GM23338 (cell line): ENCODE results near the gene REXO5. TPM values are rescaled to one million over a fixed set of nuclear protein-coding genes. Genes with fewer than 3 reads are reported as not detected.

Experiments
- ATAC-seq: fragments of 200-7000 bp; cut with Tn5 transposase; 3 replicates; pipeline ENCODE4 v1.9.1; 2020
- DNase-seq: peaks from one replicate; pipeline ENCODE4 v3.0.0-alpha.2; 2015; ENCODE audit warnings: low spot score
- H2AFZ ChIP-seq: fragments of 200-600 bp; sonication (generic); 2 replicates; pipeline ENCODE4 v1.8.0; 2016; ENCODE audit warnings: antibody characterized with exemption, mild to moderate bottlenecking, moderate library complexity
- H3F3A ChIP-seq: fragments of 200-600 bp; sonication (generic); replicated peaks from 2 replicates; pipeline ENCODE4 v1.8.0; 2017; ENCODE audit warnings: antibody characterized with exemption, mixed run types, low read depth
- H3K27ac ChIP-seq: fragments of 200-600 bp; sonication (generic); 2 replicates; pipeline ENCODE4 v1.6.1; 2016; ENCODE audit warnings: low read depth
- H3K27me3 ChIP-seq: fragments of 200-600 bp; sonication (generic); 2 replicates; pipeline ENCODE4 v1.8.0; 2016; ENCODE audit warnings: mild to moderate bottlenecking, mixed run types, moderate library complexity; ENCODE audit not compliant: insufficient read depth
- H3K36me3 ChIP-seq: fragments of 200-600 bp; sonication (generic); 2 replicates; pipeline ENCODE4 v1.8.0; 2016; ENCODE audit warnings: mild to moderate bottlenecking; ENCODE audit not compliant: insufficient read depth
- H3K4me1 ChIP-seq: fragments of 200-600 bp; sonication (generic); 2 replicates; pipeline ENCODE4 v1.8.0; 2016; ENCODE audit warnings: mild to moderate bottlenecking, moderate library complexity; ENCODE audit not compliant: insufficient read depth
- H3K4me2 ChIP-seq: fragments of 200-600 bp; sonication (generic); 2 replicates; pipeline ENCODE4 v1.7.1; 2017; ENCODE audit warnings: mixed run types
- H3K4me3 ChIP-seq: fragments of 200-600 bp; sonication (generic); 2 replicates; pipeline ENCODE4 v1.6.1; 2016; ENCODE audit warnings: mixed run types
- H3K79me2 ChIP-seq: fragments of 200-600 bp; sonication (generic); replicated peaks from 2 replicates; pipeline ENCODE4 v1.8.0; 2017; ENCODE audit warnings: mild to moderate bottlenecking; ENCODE audit not compliant: insufficient read depth
- H3K9me2 ChIP-seq: fragments of 200-600 bp; sonication (generic); 2 replicates; pipeline ENCODE4 v1.8.0; 2017; ENCODE audit not compliant: insufficient read depth
- H4K20me1 ChIP-seq: fragments of 200-600 bp; sonication (generic); replicated peaks from 2 replicates; pipeline ENCODE4 v1.8.0; 2017; ENCODE audit warnings: mild to moderate bottlenecking; ENCODE audit not compliant: insufficient read depth
- H3K27ac Mint-ChIP-seq: 2 replicates; pipeline ENCODE4 v1.8.0; 2020; ENCODE audit warnings: inconsistent platforms, mild to moderate bottlenecking, moderate library complexity, mixed read lengths
- H3K27me3 Mint-ChIP-seq: 3 replicates; pipeline ENCODE4 v1.8.0; 2022; ENCODE audit warnings: low read depth, mild to moderate bottlenecking, moderate library complexity, mixed read lengths, inconsistent platforms; ENCODE audit not compliant: insufficient read depth, poor library complexity
- H3K36me3 Mint-ChIP-seq: 3 replicates; pipeline ENCODE4 v1.8.0; 2021; ENCODE audit warnings: low read depth, mild to moderate bottlenecking, inconsistent platforms, moderate library complexity, mixed read lengths
- H3K4me1 Mint-ChIP-seq: 3 replicates; pipeline ENCODE4 v1.8.0; 2020; ENCODE audit warnings: mild to moderate bottlenecking, inconsistent platforms, mixed read lengths
- H3K4me3 Mint-ChIP-seq: 3 replicates; pipeline ENCODE4 v1.8.0; 2021; ENCODE audit warnings: moderate library complexity, mild to moderate bottlenecking, inconsistent platforms, mixed read lengths
- H3K9me3 Mint-ChIP-seq: 3 replicates; pipeline ENCODE4 v1.8.0; 2020; ENCODE audit warnings: moderate library complexity, mild to moderate bottlenecking, inconsistent platforms, mixed read lengths
- CREB1 ChIP-seq: fragments of 250-450 bp; sonication (Bioruptor Pico); IDR thresholded peaks from 2 replicates; pipeline ENCODE4 v1.5.0; 2020; ENCODE audit warnings: low read depth, mild to moderate bottlenecking, moderate library complexity
- CTCF ChIP-seq, 2 experiments: fragments of 200-600 bp in 1 of 2; sonication (generic) in 1 of 2; conservative IDR thresholded peaks; 2 replicates each; pipeline versions ENCODE4 v1.5.1 to v1.6.1; 2016 to 2017; ENCODE audit warnings: antibody characterized with exemption in 2 of 2, low read depth in 2 of 2, mild to moderate bottlenecking in 2 of 2, moderate library complexity in 1 of 2
- EZH2 ChIP-seq: fragments of 200-600 bp; sonication (generic); IDR thresholded peaks from one replicate; pipeline ENCODE4 v1.8.0; 2017; ENCODE audit warnings: antibody characterized with exemption, mild to moderate bottlenecking, low read depth; ENCODE audit not compliant: unreplicated experiment
- EZH2phosphoT487 ChIP-seq: fragments of 200-600 bp; sonication (generic); IDR thresholded peaks from one replicate; pipeline ENCODE4 v1.8.1; 2018; ENCODE audit warnings: antibody characterized with exemption; ENCODE audit not compliant: unreplicated experiment
- JUNB ChIP-seq: IDR thresholded peaks from one replicate; pipeline ENCODE4 v1.6.1; 2016; ENCODE audit warnings: antibody characterized with exemption; ENCODE audit not compliant: unreplicated experiment
- NANOG ChIP-seq: IDR thresholded peaks from 2 replicates; pipeline ENCODE4 v1.6.1; 2016; ENCODE audit warnings: antibody characterized with exemption, borderline replicate concordance
- POLR2AphosphoS5 ChIP-seq: IDR thresholded peaks from 2 replicates; pipeline ENCODE4 v1.6.1; 2016; ENCODE audit warnings: antibody characterized with exemption, low read depth
- REST ChIP-seq: IDR thresholded peaks from one replicate; pipeline ENCODE4 v1.6.1; 2018; ENCODE audit warnings: antibody characterized with exemption; ENCODE audit not compliant: unreplicated experiment
- STAT1 ChIP-seq: IDR thresholded peaks from one replicate; pipeline ENCODE4 v1.6.1; 2016; ENCODE audit warnings: antibody characterized with exemption; ENCODE audit not compliant: unreplicated experiment
- ZNF114 ChIP-seq: fragments of 250-450 bp; sonication (Bioruptor Pico); IDR thresholded peaks from 2 replicates; pipeline ENCODE4 v1.5.0; 2020; ENCODE audit warnings: mild to moderate bottlenecking, moderate library complexity
- ZNF331 ChIP-seq: fragments of 250-450 bp; sonication (Bioruptor Pico); IDR thresholded peaks from 2 replicates; pipeline ENCODE4 v1.5.0; 2020; ENCODE audit warnings: low read depth, mild to moderate bottlenecking, moderate library complexity
- polyA plus RNA-seq: library from polyadenylated mRNA; unstranded; fragments of >200 nt; fragmentation: Nextera tagmentation; extraction: Ambion mirVana; gene quantifications from 2 replicates; pipeline ENCODE4 v1.2.1, GENCODE V29; 2016
- total RNA-seq: library from RNA; depleted of rRNA; stranded (reverse); fragments of >200 nt; shearing (Covaris generic); gene quantifications from 2 replicates; pipeline ENCODE4 v1.2.3, GENCODE V29; 2014
- TF ChIP-seq, protein P1 (sequence below): fragments of 250-450 bp; sonication (Bioruptor Pico); IDR thresholded peaks from 2 replicates; pipeline ENCODE4 v1.5.0; 2020; ENCODE audit warnings: mild to moderate bottlenecking, moderate library complexity
- TF ChIP-seq, protein P2 (sequence below): IDR thresholded peaks from 2 replicates; pipeline ENCODE4 v1.6.1; 2016; ENCODE audit warnings: antibody characterized with exemption

REXO5 gene
- total and polyA plus RNA-seq, 2 experiments from 2014 or later: 6.5 to 6.9 TPM

- H3K27me3 Mint-ChIP-seq: peaks cover 2% of the 10 kb centered on the region
- no peak for DNase-seq
- Histone ChIP-seq H3K4me3 (no peak overlapping the region), H3K9me2 (no peaks in the 10 kb centered on the region), H3K36me3 (peaks cover 14% of the 10 kb centered on the region), H3F3A (no peaks in the 10 kb centered on the region), H4K20me1 (no peaks in the 10 kb centered on the region), H3K4me1 (no peaks in the 10 kb centered on the region), H3K4me2 (no peak overlapping the region), H3K27me3 (no peaks in the 10 kb centered on the region), H3K27ac (no peak overlapping the region), H3K79me2 (no peaks in the 10 kb centered on the region), H2AFZ (no peak overlapping the region)
- H3K4me1 Mint-ChIP-seq: no peaks in the 10 kb centered on the region
- no peak overlapping the region for H3K4me3 Mint-ChIP-seq
- no peak for ATAC-seq
- H3K9me3 Mint-ChIP-seq: no peaks in the 10 kb centered on the region; the same call in 1 of the 3 replicates
- H3K27ac Mint-ChIP-seq: no peak overlapping the region
- no peak for TF ChIP-seq EZH2phosphoT487
- no peak for TF ChIP-seq NANOG
- TF ChIP-seq REST: no peak
- no peak for TF ChIP-seq STAT1
- TF ChIP-seq ZNF331: no peak
- TF ChIP-seq, protein P1, sequence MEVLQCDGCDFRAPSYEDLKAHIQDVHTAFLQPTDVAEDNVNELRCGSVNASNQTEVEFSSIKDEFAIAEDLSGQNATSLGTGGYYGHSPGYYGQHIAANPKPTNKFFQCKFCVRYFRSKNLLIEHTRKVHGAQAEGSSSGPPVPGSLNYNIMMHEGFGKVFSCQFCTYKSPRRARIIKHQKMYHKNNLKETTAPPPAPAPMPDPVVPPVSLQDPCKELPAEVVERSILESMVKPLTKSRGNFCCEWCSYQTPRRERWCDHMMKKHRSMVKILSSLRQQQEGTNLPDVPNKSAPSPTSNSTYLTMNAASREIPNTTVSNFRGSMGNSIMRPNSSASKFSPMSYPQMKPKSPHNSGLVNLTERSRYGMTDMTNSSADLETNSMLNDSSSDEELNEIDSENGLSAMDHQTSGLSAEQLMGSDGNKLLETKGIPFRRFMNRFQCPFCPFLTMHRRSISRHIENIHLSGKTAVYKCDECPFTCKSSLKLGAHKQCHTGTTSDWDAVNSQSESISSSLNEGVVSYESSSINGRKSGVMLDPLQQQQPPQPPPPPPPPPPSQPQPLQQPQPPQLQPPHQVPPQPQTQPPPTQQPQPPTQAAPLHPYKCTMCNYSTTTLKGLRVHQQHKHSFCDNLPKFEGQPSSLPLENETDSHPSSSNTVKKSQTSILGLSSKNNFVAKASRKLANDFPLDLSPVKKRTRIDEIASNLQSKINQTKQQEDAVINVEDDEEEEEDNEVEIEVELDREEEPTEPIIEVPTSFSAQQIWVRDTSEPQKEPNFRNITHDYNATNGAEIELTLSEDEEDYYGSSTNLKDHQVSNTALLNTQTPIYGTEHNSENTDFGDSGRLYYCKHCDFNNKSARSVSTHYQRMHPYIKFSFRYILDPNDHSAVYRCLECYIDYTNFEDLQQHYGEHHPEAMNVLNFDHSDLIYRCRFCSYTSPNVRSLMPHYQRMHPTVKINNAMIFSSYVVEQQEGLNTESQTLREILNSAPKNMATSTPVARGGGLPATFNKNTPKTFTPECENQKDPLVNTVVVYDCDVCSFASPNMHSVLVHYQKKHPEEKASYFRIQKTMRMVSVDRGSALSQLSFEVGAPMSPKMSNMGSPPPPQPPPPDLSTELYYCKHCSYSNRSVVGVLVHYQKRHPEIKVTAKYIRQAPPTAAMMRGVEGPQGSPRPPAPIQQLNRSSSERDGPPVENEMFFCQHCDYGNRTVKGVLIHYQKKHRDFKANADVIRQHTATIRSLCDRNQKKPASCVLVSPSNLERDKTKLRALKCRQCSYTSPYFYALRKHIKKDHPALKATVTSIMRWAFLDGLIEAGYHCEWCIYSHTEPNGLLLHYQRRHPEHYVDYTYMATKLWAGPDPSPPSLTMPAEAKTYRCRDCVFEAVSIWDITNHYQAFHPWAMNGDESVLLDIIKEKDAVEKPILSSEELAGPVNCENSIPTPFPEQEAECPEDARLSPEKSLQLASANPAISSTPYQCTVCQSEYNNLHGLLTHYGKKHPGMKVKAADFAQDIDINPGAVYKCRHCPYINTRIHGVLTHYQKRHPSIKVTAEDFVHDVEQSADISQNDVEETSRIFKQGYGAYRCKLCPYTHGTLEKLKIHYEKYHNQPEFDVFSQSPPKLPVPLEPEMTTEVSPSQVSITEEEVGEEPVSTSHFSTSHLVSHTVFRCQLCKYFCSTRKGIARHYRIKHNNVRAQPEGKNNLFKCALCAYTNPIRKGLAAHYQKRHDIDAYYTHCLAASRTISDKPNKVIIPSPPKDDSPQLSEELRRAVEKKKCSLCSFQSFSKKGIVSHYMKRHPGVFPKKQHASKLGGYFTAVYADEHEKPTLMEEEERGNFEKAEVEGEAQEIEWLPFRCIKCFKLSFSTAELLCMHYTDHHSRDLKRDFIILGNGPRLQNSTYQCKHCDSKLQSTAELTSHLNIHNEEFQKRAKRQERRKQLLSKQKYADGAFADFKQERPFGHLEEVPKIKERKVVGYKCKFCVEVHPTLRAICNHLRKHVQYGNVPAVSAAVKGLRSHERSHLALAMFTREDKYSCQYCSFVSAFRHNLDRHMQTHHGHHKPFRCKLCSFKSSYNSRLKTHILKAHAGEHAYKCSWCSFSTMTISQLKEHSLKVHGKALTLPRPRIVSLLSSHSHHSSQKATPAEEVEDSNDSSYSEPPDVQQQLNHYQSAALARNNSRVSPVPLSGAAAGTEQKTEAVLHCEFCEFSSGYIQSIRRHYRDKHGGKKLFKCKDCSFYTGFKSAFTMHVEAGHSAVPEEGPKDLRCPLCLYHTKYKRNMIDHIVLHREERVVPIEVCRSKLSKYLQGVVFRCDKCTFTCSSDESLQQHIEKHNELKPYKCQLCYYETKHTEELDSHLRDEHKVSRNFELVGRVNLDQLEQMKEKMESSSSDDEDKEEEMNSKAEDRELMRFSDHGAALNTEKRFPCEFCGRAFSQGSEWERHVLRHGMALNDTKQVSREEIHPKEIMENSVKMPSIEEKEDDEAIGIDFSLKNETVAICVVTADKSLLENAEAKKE (CRISPR knock-in tag): no peak
- no peak for TF ChIP-seq CREB1 (CRISPR knock-in tag)
- TF ChIP-seq ZNF114 (CRISPR knock-in tag): no peak
- no peak for TF ChIP-seq CTCF (conservative IDR thresholded peaks at IDR 0.05; ENCODE audit: low read depth in 2 of 2)
- TF ChIP-seq POLR2AphosphoS5: no peak
- no peak for TF ChIP-seq EZH2
- no peak for TF ChIP-seq JUNB
- TF ChIP-seq, protein P2, sequence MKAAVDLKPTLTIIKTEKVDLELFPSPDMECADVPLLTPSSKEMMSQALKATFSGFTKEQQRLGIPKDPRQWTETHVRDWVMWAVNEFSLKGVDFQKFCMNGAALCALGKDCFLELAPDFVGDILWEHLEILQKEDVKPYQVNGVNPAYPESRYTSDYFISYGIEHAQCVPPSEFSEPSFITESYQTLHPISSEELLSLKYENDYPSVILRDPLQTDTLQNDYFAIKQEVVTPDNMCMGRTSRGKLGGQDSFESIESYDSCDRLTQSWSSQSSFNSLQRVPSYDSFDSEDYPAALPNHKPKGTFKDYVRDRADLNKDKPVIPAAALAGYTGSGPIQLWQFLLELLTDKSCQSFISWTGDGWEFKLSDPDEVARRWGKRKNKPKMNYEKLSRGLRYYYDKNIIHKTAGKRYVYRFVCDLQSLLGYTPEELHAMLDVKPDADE: no peak
- peaks cover 21% of the 10 kb centered on the region; the same call in 2 of the 3 replicates for H3K36me3 Mint-ChIP-seq
These were observed 16.4 kb downstream of the REXO5 start for GRCh38 chr16:20822521-20823325.
